Stimulated activated effector memory CD8-positive, alpha-beta T cell treated with anti-CD3 and anti-CD28 coated beads, Interleukin-12 subunit alpha, Interleukin-12 subunit beta, amount 100 ng/mL, for 72 hours (primary cell): ENCODE measurements around the gene NUDT8.
A peak's percentile ranks its signal among the peaks of the same experiment; 100 is the strongest.

Experiments
- ATAC-seq: fragments of 150-1000 bp; cut with Tn5 transposase; 2 replicates; pipeline ENCODE4 v1.10.0; 2021
- DNase-seq, 2 donors: peaks; one replicate each; pipeline ENCODE4 v3.0.0; 2021 to 2022; ENCODE audit warnings: low spot score in 2 of 2
- H3K27ac Mint-ChIP-seq: one replicate; pipeline ENCODE4 v1.8.0; 2022; ENCODE audit warnings: mild to moderate bottlenecking, mixed read lengths
- H3K36me3 Mint-ChIP-seq: one replicate; pipeline ENCODE4 v1.8.0; 2022; ENCODE audit warnings: mild to moderate bottlenecking, mixed read lengths
- H3K4me1 Mint-ChIP-seq: one replicate; pipeline ENCODE4 v1.8.0; 2022; ENCODE audit warnings: mixed read lengths
- H3K4me3 Mint-ChIP-seq: one replicate; pipeline ENCODE4 v1.8.0; 2022; ENCODE audit warnings: mild to moderate bottlenecking, mixed read lengths
- H3K9me3 Mint-ChIP-seq: one replicate; pipeline ENCODE4 v1.8.0; 2022; ENCODE audit warnings: mixed read lengths

Gene NUDT8

DNA sequence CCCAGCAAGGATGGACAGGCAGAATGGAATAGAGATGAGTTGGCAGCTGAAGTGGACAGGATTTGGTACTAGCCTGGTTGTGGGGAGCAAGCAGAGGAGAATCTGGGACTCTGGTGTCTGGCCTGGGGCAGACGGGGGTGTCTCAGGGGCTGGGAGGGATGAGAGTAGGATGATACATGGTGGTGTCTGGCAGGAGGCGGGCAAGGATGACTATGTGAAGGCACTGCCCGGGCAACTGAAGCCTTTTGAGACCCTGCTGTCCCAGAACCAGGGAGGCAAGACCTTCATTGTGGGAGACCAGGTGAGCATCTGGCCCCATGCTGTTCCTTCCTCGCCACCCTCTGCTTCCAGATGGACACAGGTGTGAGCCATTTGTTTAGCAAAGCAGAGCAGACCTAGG lies 43.8 kb downstream of the NUDT8 start:
- no peak for DNase-seq
- peaks cover 31% of the 10 kb centered on the region for H3K36me3 Mint-ChIP-seq
- no peak for ATAC-seq
- peaks cover 6% of the 10 kb centered on the region for H3K9me3 Mint-ChIP-seq
- peak overlapping the region; percentile 82 for H3K4me3 Mint-ChIP-seq
- peaks cover 52% of the 10 kb centered on the region for H3K4me1 Mint-ChIP-seq
- peak overlapping the region; percentile 91 for H3K27ac Mint-ChIP-seq

GRCh38 chr11:67584881-67585873 lies 44.6 kb downstream of the NUDT8 start:
- H3K4me1 Mint-ChIP-seq = peaks cover 57% of the 10 kb centered on the region

GRCh38 chr11:67584205-67584880 lies 45.4 kb downstream of the NUDT8 start:
- H3K27ac Mint-ChIP-seq = peak overlapping the region; percentile 91
- DNase-seq (peak in 1 of 2 donors; percentile 66), ATAC-seq (peak; percentile 2)
- peaks cover 31% of the 10 kb centered on the region for H3K36me3 Mint-ChIP-seq
- H3K9me3 Mint-ChIP-seq = peaks cover 6% of the 10 kb centered on the region
- H3K4me1 Mint-ChIP-seq = peaks cover 65% of the 10 kb centered on the region
- H3K4me3 Mint-ChIP-seq = peak overlapping the region; percentile 82

More at GRCh38 chr11:67584881-67585873, 44.6 kb downstream of the NUDT8 start:
- ATAC-seq (no peak), DNase-seq (no peak)
- H3K27ac Mint-ChIP-seq = peak overlapping the region; percentile 91
- peaks cover 31% of the 10 kb centered on the region for H3K36me3 Mint-ChIP-seq
- peaks cover 6% of the 10 kb centered on the region for H3K9me3 Mint-ChIP-seq
- peak overlapping the region; percentile 82 for H3K4me3 Mint-ChIP-seq

GRCh38 chr11:67583247-67584204 lies 46.2 kb downstream of the NUDT8 start, which contains the start of gene GSTP1:
Gene GSTP1 (plus strand): TSS chr11:67583812. CDS start chr11:67583844, 32 bp downstream.
- Mint-ChIP-seq H3K9me3 (peaks cover 6% of the 10 kb centered on the region), H3K4me3 (peak within 1 kb of the TSS; percentile 82), H3K4me1 (peaks cover 69% of the 10 kb centered on the region), H3K36me3 (peaks cover 31% of the 10 kb centered on the region), H3K27ac (peak within 1 kb of the TSS; percentile 91)
- ATAC-seq = peak; percentile 94
- DNase-seq = peak; percentile 76 to 93

- H3K36me3 Mint-ChIP-seq = peaks cover 24% of the 10 kb centered on the region
- H3K9me3 Mint-ChIP-seq = peaks cover 4% of the 10 kb centered on the region
- peak overlapping the region; percentile 20 for H3K27ac Mint-ChIP-seq
- H3K4me3 Mint-ChIP-seq = peak overlapping the region; percentile 82
- ATAC-seq (no peak), DNase-seq (no peak)
- peaks cover 58% of the 10 kb centered on the region for H3K4me1 Mint-ChIP-seq
These were observed 47.7 kb downstream of the NUDT8 start for GRCh38 chr11:67582011-67582410.

- no peak overlapping the region for H3K27ac Mint-ChIP-seq
- H3K4me3 Mint-ChIP-seq = no peak overlapping the region
These were observed 48.3 kb downstream of the NUDT8 start for GRCh38 chr11:67581469-67581868.

DNA sequence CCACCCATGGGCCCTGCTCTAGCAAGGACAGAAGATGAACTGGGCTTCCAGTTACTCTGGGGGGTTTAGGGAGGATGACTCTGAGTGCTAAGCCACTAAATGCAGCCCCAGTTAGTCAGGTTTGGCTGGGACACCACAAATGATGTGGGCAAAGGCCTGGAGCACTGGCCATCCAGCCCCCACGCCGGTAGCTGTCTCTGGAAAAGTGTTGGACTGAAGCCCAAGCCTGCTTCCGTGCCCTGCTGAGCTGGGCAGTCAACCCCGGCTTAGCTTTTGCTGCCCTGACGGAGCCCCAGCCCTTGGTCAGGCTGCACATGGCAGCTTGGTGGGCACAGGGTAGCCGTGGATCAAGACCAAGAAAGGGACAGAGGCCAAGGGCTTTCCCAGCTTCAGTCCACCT lies 51.8 kb downstream of the NUDT8 start:
- Mint-ChIP-seq H3K27ac (no peak overlapping the region), H3K4me3 (no peak overlapping the region), H3K4me1 (peaks cover 30% of the 10 kb centered on the region)

More at GRCh38 chr11:67581469-67581868, 48.3 kb downstream of the NUDT8 start:
- H3K9me3 Mint-ChIP-seq = peaks cover under 1% of the 10 kb centered on the region
- peaks cover 53% of the 10 kb centered on the region for H3K4me1 Mint-ChIP-seq
- no peak for DNase-seq
- no peak for ATAC-seq
- peaks cover 24% of the 10 kb centered on the region for H3K36me3 Mint-ChIP-seq

More for the DNA sequence above, 51.8 kb downstream of the NUDT8 start:
- Mint-ChIP-seq H3K36me3 (no peaks in the 10 kb centered on the region), H3K9me3 (no peaks in the 10 kb centered on the region)
- DNase-seq = no peak
- no peak for ATAC-seq
